K562 (cell line): ENCODE results near the gene ZMPSTE24. TPM values are rescaled to one million over a fixed set of nuclear protein-coding genes. Genes with fewer than 3 reads are reported as not detected.

Experiments used
- BCL6 ChIP-seq: fragments of 250-450 bp; sonication (Bioruptor Pico); IDR thresholded peaks from 2 replicates; pipeline ENCODE4 v1.4.0; 2020
- BRD9 ChIP-seq: fragments of 450-650 bp; IDR thresholded peaks from 2 replicates; pipeline ENCODE4 v1.6.1; 2018; ENCODE audit warnings: low read depth; ENCODE audit not compliant: partially characterized antibody
- CHD4 ChIP-seq: fragments of 200-600 bp; sonication (generic); IDR thresholded peaks from 3 replicates; pipeline ENCODE4 v1.6.1; 2012; ENCODE audit warnings: low read depth, mild to moderate bottlenecking, mixed read lengths, low read length, inconsistent platforms; ENCODE audit not compliant: insufficient read depth, insufficient replicate concordance, poor library complexity, severe bottlenecking
- ESRRB ChIP-seq: fragments of 250-450 bp; sonication (Bioruptor Pico); IDR thresholded peaks from 2 replicates; pipeline ENCODE4 v1.5.0; 2020; ENCODE audit warnings: mild to moderate bottlenecking, moderate library complexity, borderline replicate concordance
- GABPB1 ChIP-seq: sonication (generic); formaldehyde crosslinking; IDR thresholded peaks from 2 replicates; pipeline ENCODE4 v1.8.0; 2022; ENCODE audit warnings: mild to moderate bottlenecking, missing genetic modification reagents
- HNRNPUL1 ChIP-seq: fragments of 200-400 bp; formaldehyde crosslinking; IDR thresholded peaks from 2 replicates; pipeline ENCODE4 v1.6.1; 2017; ENCODE audit warnings: low read length
- KHSRP ChIP-seq: fragments of 450-650 bp; IDR thresholded peaks from 2 replicates; pipeline ENCODE4 v1.6.1; 2017
- MCM5 ChIP-seq: fragments of 450-650 bp; IDR thresholded peaks from 2 replicates; pipeline ENCODE4 v1.6.1; 2016; ENCODE audit warnings: low read depth
- MCM7 ChIP-seq, 2 experiments: fragments of 450-650 bp; IDR thresholded peaks; 2 replicates each; pipeline ENCODE4 v1.6.1; 2016 to 2018
- MTA3 ChIP-seq: fragments of 450-650 bp; formaldehyde crosslinking; IDR thresholded peaks from 2 replicates; pipeline ENCODE4 v1.6.1; 2017; ENCODE audit warnings: mild to moderate bottlenecking, borderline replicate concordance
- OTX1 ChIP-seq: fragments of 450-650 bp; formaldehyde crosslinking; IDR thresholded peaks from 2 replicates; pipeline ENCODE4 v1.4.0; 2022; ENCODE audit warnings: mild to moderate bottlenecking
- RBBP5 ChIP-seq: fragments of 200-600 bp; sonication (generic); IDR thresholded peaks from 2 replicates; pipeline ENCODE4 v1.6.1; 2012; ENCODE audit warnings: borderline replicate concordance, mild to moderate bottlenecking, low read length, control low read depth, inconsistent platforms; ENCODE audit not compliant: insufficient read depth, poor library complexity, severe bottlenecking
- SAFB2 ChIP-seq: fragments of 200-400 bp; formaldehyde crosslinking; IDR thresholded peaks from 2 replicates; pipeline ENCODE4 v1.6.1; 2018; ENCODE audit warnings: borderline replicate concordance, low read length, low read depth, moderate library complexity; ENCODE audit not compliant: severe bottlenecking
- SMARCE1 ChIP-seq: fragments of 450-650 bp; IDR thresholded peaks from 2 replicates; pipeline ENCODE4 v1.7.1; 2016; ENCODE audit warnings: mild to moderate bottlenecking
- TEAD2 ChIP-seq: fragments of 450-650 bp; IDR thresholded peaks from 2 replicates; pipeline ENCODE4 v1.6.1; 2016; ENCODE audit warnings: missing genetic modification characterization, control low read depth, missing compliant biosample characterization
- ZNF436 ChIP-seq: fragments of 250-450, 450-650 bp; sonication (Bioruptor Pico); formaldehyde crosslinking; IDR thresholded peaks from 2 replicates; pipeline ENCODE4 v1.7.0; 2020; ENCODE audit warnings: mild to moderate bottlenecking
- ZNF586 ChIP-seq: fragments of 450-650 bp; formaldehyde crosslinking; conservative IDR thresholded peaks from 2 replicates; pipeline ENCODE4 v1.4.0; 2020; ENCODE audit warnings: mild to moderate bottlenecking, moderate library complexity
- polyA plus RNA-seq, 8 experiments: library from polyadenylated mRNA; depleted of rRNA in 4 of 8; stranded (reverse) in 5 of 8; unstranded in 3 of 8; fragments of >200 nt; fragmentation: Nextera tagmentation in 2 of 8; fragmentation: Illumina TruSeq in 1 of 8; extraction: Ambion mirVana in 2 of 8; extraction: Trizol in 1 of 8; gene quantifications; 2 replicates each; pipeline versions ENCODE4 v1.2.1 to v1.2.3, GENCODE V29; 2011 to 2014; ENCODE audit warnings: inconsistent platforms in 1 of 8, missing spikeins in 1 of 8
- total RNA-seq, 7 experiments: library from RNA; depleted of rRNA in 6 of 7; stranded (reverse); fragments of >200 nt in 6 of 7; fragmentation: Illumina TruSeq in 2 of 7; extraction: Trizol in 2 of 7; gene quantifications; 2 replicates each; pipeline versions ENCODE4 v1.2.1 to v1.2.3, GENCODE V29; 2011 to 2021; ENCODE audit warnings: low replicate concordance in 1 of 7
- TF ChIP-seq, protein P1 (sequence below): fragments of 250-450 bp; sonication (Bioruptor Pico); IDR thresholded peaks from 2 replicates; pipeline ENCODE4 v1.5.0; 2021; ENCODE audit warnings: mild to moderate bottlenecking, moderate library complexity
- TF ChIP-seq, protein P2 (sequence below): fragments of 450-650 bp; IDR thresholded peaks from 2 replicates; pipeline ENCODE4 v1.6.1; 2014; ENCODE audit warnings: low read depth, mild to moderate bottlenecking, moderate library complexity, borderline replicate concordance
- TF ChIP-seq, protein P3 (sequence below): fragments of 450-650 bp; formaldehyde crosslinking; conservative IDR thresholded peaks from 2 replicates; pipeline ENCODE4 v1.4.0; 2022; ENCODE audit warnings: mild to moderate bottlenecking, missing genetic modification characterization
- TF ChIP-seq, protein P4 (sequence below): fragments of 250-450 bp; sonication (Bioruptor Pico); IDR thresholded peaks from 2 replicates; pipeline ENCODE4 v1.5.0; 2021
- TF ChIP-seq, protein P5 (sequence below): fragments of 450-650 bp; formaldehyde crosslinking; IDR thresholded peaks from 2 replicates; pipeline ENCODE4 v1.4.0; 2020; ENCODE audit warnings: mild to moderate bottlenecking

Gene ZMPSTE24
- total and polyA plus RNA-seq, 9 of the 15 experiments (the other 6 are each of a cell fraction or from before 2014, with no cell fraction given), result 30.7 to 75.9 (median 64.3) TPM

DNA sequence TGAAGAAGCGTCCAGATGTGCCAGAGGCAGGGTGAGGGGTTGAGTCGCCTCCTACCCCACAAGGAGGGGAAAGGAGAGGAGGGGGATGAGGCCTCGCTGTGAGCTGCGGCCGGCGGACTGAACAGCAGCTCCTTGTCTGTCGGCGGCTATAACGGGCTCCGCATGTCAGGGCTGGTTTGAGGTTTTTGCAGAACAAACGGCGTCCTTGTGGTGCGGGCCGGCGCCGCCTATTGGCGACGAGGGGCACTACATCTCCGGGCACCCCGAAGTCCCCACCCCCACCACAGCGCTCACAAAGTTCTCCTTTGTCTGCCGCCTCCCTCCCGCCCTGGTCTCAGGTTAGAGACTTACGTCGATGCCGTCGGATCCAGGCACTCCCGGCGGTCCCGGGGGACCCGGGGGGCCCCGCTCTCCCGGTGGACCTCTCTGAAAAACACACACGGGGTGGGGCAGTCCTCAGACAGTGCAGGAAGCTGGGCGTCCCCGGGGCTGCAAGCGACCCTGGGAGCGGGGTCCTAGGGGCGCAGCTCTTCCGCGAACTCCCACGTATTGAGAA lies 57.3 kb downstream of the ZMPSTE24 start (continued):
- peak; percentile 50 for TF ChIP-seq RBBP5
- TF ChIP-seq OTX1 (CRISPR knock-in tag), result no peak
- TF ChIP-seq ZNF436, result no peak
- TF ChIP-seq, protein P1, sequence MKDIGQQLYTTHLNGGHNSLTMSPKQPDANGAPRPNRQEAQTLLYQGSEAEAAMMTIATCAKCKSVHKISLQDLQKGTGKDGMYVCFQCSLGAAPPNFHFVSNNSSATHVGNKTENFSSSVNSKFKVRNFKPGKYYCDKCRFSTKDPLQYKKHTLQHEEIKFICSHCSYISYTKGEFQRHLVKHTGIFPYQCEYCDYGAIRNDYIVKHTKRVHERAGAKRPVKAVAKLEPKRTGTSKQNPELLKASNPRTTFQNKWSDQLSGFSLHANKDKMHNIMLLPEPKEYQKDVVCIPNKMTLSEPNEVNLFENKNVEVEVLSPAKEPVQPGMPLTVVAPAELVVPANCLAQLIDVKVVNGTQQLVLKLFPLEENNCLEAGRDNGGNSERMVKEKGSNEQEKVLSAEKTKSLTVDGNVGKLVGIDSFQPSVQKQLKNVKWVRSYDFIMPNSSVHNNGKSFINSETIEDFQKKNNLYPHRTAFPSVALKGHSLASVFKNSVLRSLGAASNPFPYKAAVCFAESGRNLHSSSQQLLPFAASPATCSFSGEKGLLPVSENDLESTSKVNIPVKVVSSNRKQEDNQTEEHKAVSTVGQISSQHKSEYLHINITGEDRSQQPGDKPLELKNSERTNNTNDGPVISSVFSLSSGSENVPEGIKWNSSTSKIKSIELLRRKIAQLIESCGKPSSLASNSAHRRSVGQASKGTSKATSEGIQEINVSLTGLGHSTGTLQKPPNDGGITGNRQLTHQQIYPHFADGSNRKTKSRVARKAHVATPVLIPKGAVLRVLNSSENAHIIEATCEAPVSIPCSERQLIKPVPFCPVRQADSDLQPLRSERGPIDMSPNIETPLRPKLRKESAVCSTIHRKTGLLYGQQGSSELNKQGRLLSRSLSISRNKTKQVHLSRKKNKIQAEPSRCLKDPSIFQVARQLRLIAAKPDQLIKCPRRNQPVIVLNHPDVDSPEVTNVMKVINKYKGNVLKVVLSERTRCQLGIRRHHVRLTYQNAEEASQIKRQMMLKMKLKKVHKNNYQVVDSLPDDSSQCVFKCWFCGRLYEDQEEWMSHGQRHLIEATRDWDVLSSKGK (CRISPR knock-in tag), result no peak
- no peak for TF ChIP-seq MCM5
- peak; percentile 78 for TF ChIP-seq GABPB1
- no peak for TF ChIP-seq ESRRB (CRISPR knock-in tag)
- TF ChIP-seq, protein P2, sequence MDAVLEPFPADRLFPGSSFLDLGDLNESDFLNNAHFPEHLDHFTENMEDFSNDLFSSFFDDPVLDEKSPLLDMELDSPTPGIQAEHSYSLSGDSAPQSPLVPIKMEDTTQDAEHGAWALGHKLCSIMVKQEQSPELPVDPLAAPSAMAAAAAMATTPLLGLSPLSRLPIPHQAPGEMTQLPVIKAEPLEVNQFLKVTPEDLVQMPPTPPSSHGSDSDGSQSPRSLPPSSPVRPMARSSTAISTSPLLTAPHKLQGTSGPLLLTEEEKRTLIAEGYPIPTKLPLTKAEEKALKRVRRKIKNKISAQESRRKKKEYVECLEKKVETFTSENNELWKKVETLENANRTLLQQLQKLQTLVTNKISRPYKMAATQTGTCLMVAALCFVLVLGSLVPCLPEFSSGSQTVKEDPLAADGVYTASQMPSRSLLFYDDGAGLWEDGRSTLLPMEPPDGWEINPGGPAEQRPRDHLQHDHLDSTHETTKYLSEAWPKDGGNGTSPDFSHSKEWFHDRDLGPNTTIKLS, result no peak
- no peak for TF ChIP-seq BCL6 (CRISPR knock-in tag)
- TF ChIP-seq, protein P3, sequence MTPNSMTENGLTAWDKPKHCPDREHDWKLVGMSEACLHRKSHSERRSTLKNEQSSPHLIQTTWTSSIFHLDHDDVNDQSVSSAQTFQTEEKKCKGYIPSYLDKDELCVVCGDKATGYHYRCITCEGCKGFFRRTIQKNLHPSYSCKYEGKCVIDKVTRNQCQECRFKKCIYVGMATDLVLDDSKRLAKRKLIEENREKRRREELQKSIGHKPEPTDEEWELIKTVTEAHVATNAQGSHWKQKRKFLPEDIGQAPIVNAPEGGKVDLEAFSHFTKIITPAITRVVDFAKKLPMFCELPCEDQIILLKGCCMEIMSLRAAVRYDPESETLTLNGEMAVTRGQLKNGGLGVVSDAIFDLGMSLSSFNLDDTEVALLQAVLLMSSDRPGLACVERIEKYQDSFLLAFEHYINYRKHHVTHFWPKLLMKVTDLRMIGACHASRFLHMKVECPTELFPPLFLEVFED (CRISPR knock-in tag), result no peak
- no peak for TF ChIP-seq CHD4
- TF ChIP-seq SAFB2, result no peak
- no peak for TF ChIP-seq MCM7 (IDR thresholded peaks at IDR 0.05)
- no peak for TF ChIP-seq KHSRP
- TF ChIP-seq ZNF586, result no peak
- TF ChIP-seq, protein P4, sequence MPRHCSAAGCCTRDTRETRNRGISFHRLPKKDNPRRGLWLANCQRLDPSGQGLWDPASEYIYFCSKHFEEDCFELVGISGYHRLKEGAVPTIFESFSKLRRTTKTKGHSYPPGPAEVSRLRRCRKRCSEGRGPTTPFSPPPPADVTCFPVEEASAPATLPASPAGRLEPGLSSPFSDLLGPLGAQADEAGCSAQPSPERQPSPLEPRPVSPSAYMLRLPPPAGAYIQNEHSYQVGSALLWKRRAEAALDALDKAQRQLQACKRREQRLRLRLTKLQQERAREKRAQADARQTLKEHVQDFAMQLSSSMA (CRISPR knock-in tag), result no peak
- no peak for TF ChIP-seq TEAD2 (tag)
- TF ChIP-seq, protein P5, sequence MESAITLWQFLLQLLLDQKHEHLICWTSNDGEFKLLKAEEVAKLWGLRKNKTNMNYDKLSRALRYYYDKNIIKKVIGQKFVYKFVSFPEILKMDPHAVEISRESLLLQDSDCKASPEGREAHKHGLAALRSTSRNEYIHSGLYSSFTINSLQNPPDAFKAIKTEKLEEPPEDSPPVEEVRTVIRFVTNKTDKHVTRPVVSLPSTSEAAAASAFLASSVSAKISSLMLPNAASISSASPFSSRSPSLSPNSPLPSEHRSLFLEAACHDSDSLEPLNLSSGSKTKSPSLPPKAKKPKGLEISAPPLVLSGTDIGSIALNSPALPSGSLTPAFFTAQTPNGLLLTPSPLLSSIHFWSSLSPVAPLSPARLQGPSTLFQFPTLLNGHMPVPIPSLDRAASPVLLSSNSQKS, result no peak
- TF ChIP-seq BRD9, result no peak
- TF ChIP-seq SMARCE1, result 0 out of 2 replicates have a peak, but pooled peaks have one; percentile 21
- no peak for TF ChIP-seq MTA3
- no peak for TF ChIP-seq HNRNPUL1
